OCI-LY7 (cell line): Measurements from ENCODE around the gene PODN. TPM values are rescaled to one million over a fixed set of nuclear protein-coding genes. Genes with fewer than 3 reads are reported as not detected.

Source experiments
- BruUV-seq: library from RNA; stranded (reverse); fragments of 400-500 nt; replicated peaks from 2 replicates; lab custom pipeline; 2021; lab: Mats Ljungman, UMichigan
- CTCF ChIA-PET: fragments of 300-600 bp; sonication (Branson Sonifier 250); formaldehyde crosslinking; loops from one replicate; lab custom pipeline; 2022; ENCODE audit warnings: antibody characterized with exemption; ENCODE audit not compliant: unreplicated experiment; lab: Charles Lee
- POLR2A ChIA-PET: fragments of 300-600 bp; sonication (Branson Sonifier 250); formaldehyde crosslinking; loops from one replicate; lab custom pipeline; 2022; ENCODE audit warnings: antibody characterized with exemption; lab: Charles Lee
- DNase-seq: peaks from one replicate; pipeline ENCODE4 v3.0.0-alpha.2; 2015; ENCODE audit warnings: low spot score
- H2AFZ ChIP-seq: fragments of 200-600 bp; sonication (generic), shearing (Covaris generic); 2 replicates; pipeline ENCODE4 v1.6.1; 2014; ENCODE audit warnings: mild to moderate bottlenecking, antibody characterized with exemption, low read length, moderate library complexity
- H3K27ac ChIP-seq: fragments of 200-600 bp; sonication (generic); 2 replicates; pipeline ENCODE4 v1.5.1; 2014; ENCODE audit warnings: mixed run types, low read depth, mild to moderate bottlenecking, moderate library complexity, low read length, inconsistent platforms; ENCODE audit not compliant: poor library complexity, severe bottlenecking
- H3K36me3 ChIP-seq: fragments of 200-600 bp; sonication (generic); 2 replicates; pipeline ENCODE4 v1.6.1; 2014; ENCODE audit warnings: mild to moderate bottlenecking, antibody characterized with exemption, low read length, moderate library complexity, mixed read lengths; ENCODE audit not compliant: insufficient read depth
- H3K4me1 ChIP-seq: fragments of 200-600 bp; sonication (generic); 2 replicates; pipeline ENCODE4 v1.5.1; 2014; ENCODE audit warnings: mild to moderate bottlenecking, low read length; ENCODE audit not compliant: insufficient read depth, poor library complexity, severe bottlenecking
- H3K4me2 ChIP-seq: fragments of 200-600 bp; sonication (generic); 2 replicates; pipeline ENCODE4 v1.6.1; 2014; ENCODE audit warnings: mild to moderate bottlenecking, low read length
- H3K4me3 ChIP-seq: fragments of 200-600 bp; sonication (generic); 2 replicates; pipeline ENCODE4 v1.5.1; 2014; ENCODE audit warnings: mild to moderate bottlenecking, low read depth, low read length; ENCODE audit not compliant: poor library complexity, severe bottlenecking
- H3K79me2 ChIP-seq: fragments of 200-600 bp; sonication (generic); 2 replicates; pipeline ENCODE4 v1.6.1; 2016; ENCODE audit warnings: low read depth, mild to moderate bottlenecking, low read length, moderate library complexity, mixed read lengths; ENCODE audit not compliant: insufficient read depth
- H3K9me2 ChIP-seq: fragments of 200-600 bp; sonication (generic); 2 replicates; pipeline ENCODE4 v1.6.1; 2016; ENCODE audit warnings: mild to moderate bottlenecking, low read length, mixed read lengths; ENCODE audit not compliant: insufficient read depth
- H3K9me3 ChIP-seq: fragments of 200-600 bp; sonication (generic); 2 replicates; pipeline ENCODE4 v1.6.1; 2014; ENCODE audit warnings: mild to moderate bottlenecking, mixed run types, low read length, mixed read lengths
- H4K20me1 ChIP-seq: fragments of 200-600 bp; sonication (generic); 2 replicates; pipeline ENCODE4 v1.6.1; 2014; ENCODE audit warnings: mild to moderate bottlenecking, antibody characterized with exemption, low read length, moderate library complexity, mixed read lengths; ENCODE audit not compliant: insufficient read depth
- EZH2phosphoT487 ChIP-seq: fragments of 200-600 bp; sonication (generic); IDR thresholded peaks from 2 replicates; pipeline ENCODE4 v1.6.1; 2018; ENCODE audit warnings: low read depth, borderline replicate concordance, mild to moderate bottlenecking, mixed run types, antibody characterized with exemption, low read length, moderate library complexity, mixed read lengths
- intact Hi-C: fragments of 100-400 bp; cut with micrococcal nuclease; formaldehyde crosslinking; loops from one replicate; pipeline ENCODE4 v1.10.0; 2022; ENCODE audit not compliant: unreplicated experiment
- total RNA-seq, 2 experiments: library from RNA; depleted of rRNA in 1 of 2; stranded (reverse); fragments of >200 nt in 1 of 2; shearing (Covaris generic) in 1 of 2; gene quantifications; 2 replicates each; pipeline ENCODE4 v1.2.3, GENCODE V29; 2014 to 2022
- TF ChIP-seq, protein P1 (sequence below): fragments of 200-600 bp; sonication (generic); conservative IDR thresholded peaks from 2 replicates; pipeline ENCODE4 v1.5.1; 2014; ENCODE audit warnings: mild to moderate bottlenecking, antibody characterized with exemption, low read length, moderate library complexity, mixed read lengths

The PODN gene
- total RNA-seq, 2 experiments from 2014 or later: not detected

DNA sequence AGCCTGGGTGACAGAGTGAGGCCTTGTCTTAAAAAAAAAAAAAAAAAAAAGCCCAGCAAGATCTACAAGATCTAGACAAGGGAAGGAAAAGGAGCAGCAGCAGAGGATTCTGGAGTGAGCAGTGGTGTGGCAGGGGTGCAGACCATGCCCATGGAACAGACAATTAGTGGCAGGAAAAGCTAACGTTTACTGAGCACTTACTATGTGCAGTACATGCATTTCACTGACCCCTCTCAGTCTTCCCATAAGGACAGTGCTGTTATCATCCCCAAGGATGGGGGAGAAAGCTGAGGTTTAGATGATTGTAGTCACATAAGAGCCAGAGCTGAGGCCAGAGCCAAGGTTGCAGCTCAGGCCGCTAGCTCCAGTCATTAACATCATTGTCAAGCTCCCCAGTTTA, 5.9 kb downstream of the PODN start:
- H3K9me3 ChIP-seq: no peaks in the 10 kb centered on the region
- H3K4me1 ChIP-seq: no peaks in the 10 kb centered on the region
- TF ChIP-seq, protein P1, sequence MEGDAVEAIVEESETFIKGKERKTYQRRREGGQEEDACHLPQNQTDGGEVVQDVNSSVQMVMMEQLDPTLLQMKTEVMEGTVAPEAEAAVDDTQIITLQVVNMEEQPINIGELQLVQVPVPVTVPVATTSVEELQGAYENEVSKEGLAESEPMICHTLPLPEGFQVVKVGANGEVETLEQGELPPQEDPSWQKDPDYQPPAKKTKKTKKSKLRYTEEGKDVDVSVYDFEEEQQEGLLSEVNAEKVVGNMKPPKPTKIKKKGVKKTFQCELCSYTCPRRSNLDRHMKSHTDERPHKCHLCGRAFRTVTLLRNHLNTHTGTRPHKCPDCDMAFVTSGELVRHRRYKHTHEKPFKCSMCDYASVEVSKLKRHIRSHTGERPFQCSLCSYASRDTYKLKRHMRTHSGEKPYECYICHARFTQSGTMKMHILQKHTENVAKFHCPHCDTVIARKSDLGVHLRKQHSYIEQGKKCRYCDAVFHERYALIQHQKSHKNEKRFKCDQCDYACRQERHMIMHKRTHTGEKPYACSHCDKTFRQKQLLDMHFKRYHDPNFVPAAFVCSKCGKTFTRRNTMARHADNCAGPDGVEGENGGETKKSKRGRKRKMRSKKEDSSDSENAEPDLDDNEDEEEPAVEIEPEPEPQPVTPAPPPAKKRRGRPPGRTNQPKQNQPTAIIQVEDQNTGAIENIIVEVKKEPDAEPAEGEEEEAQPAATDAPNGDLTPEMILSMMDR: no peak
- no peak for TF ChIP-seq EZH2phosphoT487
- intact Hi-C loops: no loop called here
- no peak for DNase-seq
- CTCF ChIA-PET: interaction anchor here (0.6 kb wide), 1 partner anchor 58 kb away, joined by 3 read pairs; no protein-coding TSS in a partner anchor
- POLR2A ChIA-PET: interaction anchor here (0.6 to 0.8 kb wide), 5 partner anchors 15 to 862 kb away, joined by 3 to 6 read pairs (median 4); no protein-coding TSS in a partner anchor
- no peak overlapping the region for H3K4me3 ChIP-seq
- no peak overlapping the region for H3K27ac ChIP-seq
- H3K4me2 ChIP-seq: no peak overlapping the region
- no peaks in the 10 kb centered on the region for H3K36me3 ChIP-seq
- H3K9me2 ChIP-seq: no peaks in the 10 kb centered on the region
- no TSS peak for BruUV-seq
- H3K79me2 ChIP-seq: no peaks in the 10 kb centered on the region
- no peak overlapping the region for H2AFZ ChIP-seq
- no peaks in the 10 kb centered on the region for H4K20me1 ChIP-seq

DNA sequence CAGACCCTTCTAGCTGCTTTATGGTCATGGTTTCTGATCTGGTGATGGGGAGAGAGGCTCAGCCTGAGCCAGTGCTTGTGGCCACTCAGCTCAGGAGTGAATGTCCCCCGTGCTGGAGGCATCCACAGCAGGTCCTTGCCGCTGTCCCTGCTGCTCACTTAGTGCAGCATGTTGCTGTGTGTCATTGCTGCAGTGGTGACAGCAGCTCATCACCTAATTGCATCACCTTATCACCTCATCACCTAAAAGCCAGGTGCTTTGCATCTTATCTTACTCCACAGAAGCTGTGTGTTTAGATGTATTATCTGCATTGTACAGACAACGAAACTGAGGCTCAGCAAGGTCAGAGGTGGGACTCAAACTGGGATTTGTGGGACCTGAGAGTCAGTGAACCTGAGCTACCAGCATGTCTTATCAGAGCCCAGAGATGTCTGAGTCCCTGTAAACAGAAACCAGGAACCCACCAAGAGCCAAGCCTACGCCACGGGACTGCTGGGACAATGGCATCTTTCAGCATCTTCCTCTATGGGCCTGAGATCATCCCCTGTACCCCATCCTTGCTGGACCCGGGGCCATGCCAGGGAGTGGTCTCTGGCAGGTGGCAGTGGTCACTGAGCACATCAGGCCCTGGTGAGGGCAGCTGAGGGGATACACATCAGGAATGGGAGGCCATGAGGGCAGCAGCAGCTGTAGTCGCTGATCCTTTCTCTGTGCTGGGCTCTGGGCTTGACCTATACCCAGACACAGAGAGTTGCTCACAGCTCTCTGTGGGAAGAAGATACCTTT, 6.5 kb downstream of the PODN start:
- ChIA-PET POLR2A (interaction anchor here (0.6 to 0.8 kb wide), 2 partner anchors 36 to 635 kb away, joined by 3 to 5 read pairs; no protein-coding TSS in a partner anchor), CTCF (no interaction called here)
- Histone ChIP-seq H3K4me2 (no peak overlapping the region), H3K9me3 (no peaks in the 10 kb centered on the region), H3K36me3 (no peaks in the 10 kb centered on the region), H3K9me2 (no peaks in the 10 kb centered on the region), H3K79me2 (no peaks in the 10 kb centered on the region), H4K20me1 (no peaks in the 10 kb centered on the region), H3K4me1 (no peaks in the 10 kb centered on the region), H2AFZ (no peak overlapping the region), H3K4me3 (no peak overlapping the region), H3K27ac (no peak overlapping the region)
- no TSS peak for BruUV-seq
- no peak for TF ChIP-seq EZH2phosphoT487
- TF ChIP-seq, protein P1: no peak
- intact Hi-C loops: no loop called here
- no peak for DNase-seq

DNA sequence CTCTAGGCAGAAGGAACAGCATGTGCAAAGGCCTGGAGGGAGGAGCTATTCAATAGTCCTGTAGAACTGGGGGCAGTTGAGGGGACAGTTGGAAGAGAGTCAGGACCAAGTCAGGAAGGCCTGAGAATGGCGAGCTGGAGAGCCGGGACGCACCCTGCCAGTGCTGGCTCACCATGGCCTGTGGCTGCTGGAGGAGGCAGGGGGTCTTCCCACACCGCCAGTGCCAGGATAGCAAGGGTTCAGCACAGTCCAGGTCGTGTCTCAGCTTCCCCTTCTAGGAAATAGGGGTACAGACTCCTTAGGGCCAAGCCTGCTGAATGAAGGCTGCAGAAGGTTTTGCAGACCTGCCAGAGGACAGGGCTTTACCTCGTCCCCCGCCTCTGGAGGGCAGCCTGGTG, 7.3 kb downstream of the PODN start:
- Histone ChIP-seq H2AFZ (no peak overlapping the region), H3K4me3 (no peak overlapping the region), H3K36me3 (no peaks in the 10 kb centered on the region), H4K20me1 (no peaks in the 10 kb centered on the region), H3K9me3 (no peaks in the 10 kb centered on the region), H3K4me2 (no peak overlapping the region), H3K79me2 (no peaks in the 10 kb centered on the region), H3K4me1 (no peaks in the 10 kb centered on the region), H3K9me2 (no peaks in the 10 kb centered on the region), H3K27ac (no peak overlapping the region)
- ChIA-PET CTCF (no interaction called here), POLR2A (no interaction called here)
- BruUV-seq: no TSS peak
- DNase-seq: no peak
- TF ChIP-seq, protein P1: no peak
- TF ChIP-seq EZH2phosphoT487: no peak
- intact Hi-C loops: no loop called here
